ENCODE measurements around the gene CACNA1S. TPM values are rescaled to one million over a fixed set of nuclear protein-coding genes. Genes with fewer than 3 reads are reported as not detected.

Gene CACNA1S
- total and polyA plus RNA-seq, 2 of the 8 experiments (the other 6 are each of a cell fraction or from before 2014, with no cell fraction given): 0.06 TPM; not detected in 1

DNA sequence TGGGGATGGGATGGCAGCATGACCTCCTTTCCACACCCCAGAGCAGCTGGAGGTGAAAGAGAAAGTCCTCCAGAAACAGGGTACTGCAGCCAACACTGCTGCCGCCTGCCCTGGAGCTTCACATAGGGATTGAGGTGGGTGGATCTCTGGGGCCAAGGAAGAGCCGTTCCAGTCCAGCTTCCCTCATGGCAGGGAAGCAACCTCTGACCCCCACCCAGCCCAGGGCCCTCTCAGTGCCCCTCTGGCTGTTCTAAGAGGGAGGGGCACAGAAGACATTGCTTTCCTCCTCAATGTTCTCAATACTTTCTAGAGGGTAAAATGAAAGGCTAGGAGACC, 94.4 kb downstream of the CACNA1S start:
- no peak for DNase-seq (ENCODE audit: low read depth in 1 of 2, low spot score in 2 of 2)
- Histone ChIP-seq H3K56ac (replicated peaks; ENCODE audit: insufficient read length, low read depth, low read length) (no peak overlapping the region), H3K4me1 (replicated peaks in 1 of 4; ENCODE audit: control insufficient read depth in 3 of 4, insufficient read depth in 4 of 4, low read length in 3 of 4) (peaks cover 17 to 44% (median 32%) of the 10 kb centered on the region in 4 experiments), H2BK20ac (ENCODE audit: low read length) (no peak overlapping the region), H2BK15ac (ENCODE audit: low read length) (no peak overlapping the region), H3K9me3 (ENCODE audit: insufficient read depth in 2 of 2, low read depth in 1 of 2, low read length in 1 of 2) (no peaks in the 10 kb centered on the region), H3K27ac (ENCODE audit: low read depth, low read length) (no peak overlapping the region), H3K36me3 (ENCODE audit: control insufficient read depth in 2 of 4, insufficient read depth in 4 of 4, low read length in 3 of 4) (no peaks in the 10 kb centered on the region), H3K23ac (ENCODE audit: insufficient read length) (no peak overlapping the region), H4K5ac (ENCODE audit: insufficient read length, low read depth, low read length) (no peak overlapping the region), H3K27me3 (replicated peaks in 1 of 4; ENCODE audit: control insufficient read depth in 3 of 4, extremely low read depth in 1 of 4, insufficient read depth in 3 of 4, low read length in 3 of 4) (peaks cover 0 to 3% (median under 1%) of the 10 kb centered on the region in 4 experiments; a peak in 2 of 7 replicates), H3K79me1 (ENCODE audit: low read depth, low read length) (peaks cover 13% of the 10 kb centered on the region), H2AK5ac (ENCODE audit: low read depth, low read length) (no peak overlapping the region; the same call in 1 of the 2 replicates), H3K23me2 (ENCODE audit: low read depth, low read length) (peaks cover 10% of the 10 kb centered on the region; the same call in 1 of the 2 replicates), H3K4ac (replicated peaks; ENCODE audit: insufficient read length, low read depth, low read length) (no peak overlapping the region), H2BK5ac (ENCODE audit: low read depth, low read length) (no peak overlapping the region), H3K79me2 (ENCODE audit: control insufficient read depth in 1 of 2, insufficient read depth in 2 of 2, low read length in 2 of 2) (peaks cover 0 to 38% of the 10 kb centered on the region in 2 experiments; a peak in 3 of 4 replicates), H2AFZ (ENCODE audit: low read length) (no peak overlapping the region), H3K4me3 (ENCODE audit: extremely low read depth in 1 of 4, insufficient read depth in 2 of 4, low read depth in 3 of 4, low read length in 4 of 4) (no peak overlapping the region), H4K8ac (ENCODE audit: extremely low read depth, insufficient read depth, low read length) (no peak overlapping the region; the same call in 1 of the 2 replicates), H3K18ac (ENCODE audit: extremely low read depth, low read length) (0 out of 2 replicates have a peak overlapping the region, but pooled peaks have one; percentile 28), H3K14ac (ENCODE audit: insufficient read length) (no peak overlapping the region), H2BK12ac (ENCODE audit: low read depth, low read length) (no peak overlapping the region), H3K4me2 (ENCODE audit: insufficient read depth in 1 of 2, low read depth in 2 of 2, low read length in 2 of 2) (no peak overlapping the region), H2BK120ac (replicated peaks; ENCODE audit: low read depth, low read length) (no peak overlapping the region), H3K9ac (replicated peaks in 1 of 4; ENCODE audit: extremely low read depth in 1 of 4, low read depth in 3 of 4, low read length in 3 of 4) (no peak overlapping the region), H4K91ac (replicated peaks; ENCODE audit: insufficient read length, low read length) (no peak overlapping the region), H4K20me1 (replicated peaks in 1 of 2; ENCODE audit: control insufficient read depth in 1 of 2, insufficient read depth in 2 of 2, low read length in 2 of 2) (peaks cover 0 to 5% of the 10 kb centered on the region in 2 experiments)
- TF ChIP-seq TEAD4 (IDR thresholded peaks at IDR 0.05; ENCODE audit: low read depth, low read length) (no peak), NRF1 (IDR thresholded peaks at IDR 0.05; ENCODE audit: low read depth, low read length) (no peak), EZH2 (IDR thresholded peaks at IDR 0.05; ENCODE audit: low read depth, low read length, severe bottlenecking) (no peak), SIN3A (conservative IDR thresholded peaks at IDR 0.05 in 1 of 2, IDR thresholded peaks at IDR 0.05 in 1 of 2; ENCODE audit: low read depth in 1 of 2, low read length in 2 of 2) (no peak), CBX8 (IDR thresholded peaks at IDR 0.05; ENCODE audit: borderline replicate concordance, low read depth, low read length) (no peak), SUZ12 (IDR thresholded peaks at IDR 0.05; ENCODE audit: low read length) (no peak)
- ChIA-PET CTCF (ENCODE audit: partially characterized antibody) (interaction anchor here (0.9 to 23.5 kb wide), 11 partner anchors 7 to 206 kb away, joined by 3 to 532 read pairs (median 7); no protein-coding TSS in a partner anchor), POLR2A (ENCODE audit: partially characterized antibody) (interaction anchor here (1.3 kb wide), 1 partner anchor 8 kb away, joined by 5 read pairs; no protein-coding TSS in a partner anchor)
- no peak for FAIRE-seq
- WGBS, 2 experiments (ENCODE audit: extremely low coverage in 1 of 2, insufficient coverage in 1 of 2, insufficient read length in 1 of 2, insufficient replicate concordance in 2 of 2, low coverage in 1 of 2, low lambda C conversion rate in 2 of 2, missing lambda C conversion rate in 1 of 2): 87% methylated on average over 2 of the region's 2 CpGs; no CpG with 5 or more reads in 1 of the 2 experiments

Data from H1 (cell line).